Endometrial microvascular endothelial cells (primary cell): ENCODE results near the gene PSEN1. TPM values are rescaled to one million over a fixed set of nuclear protein-coding genes. Genes with fewer than 3 reads are reported as not detected.
"Not testable (repeated sequence)": the region's sequence is repeated elsewhere in the genome, so short reads cannot be mapped to it uniquely, and the experiment has no call there.

Source experiments
- in situ Hi-C: cut with HindIII; loops from 2 replicates; pipeline ENCODE4 v1.10.0; 2017; ENCODE audit warnings: low sequenced_read_pairs, low pct_unique_long_range_greater_than_20kb; ENCODE audit errors: inconsistent ontology term
- total RNA-seq: library from RNA; depleted of rRNA; stranded (reverse); fragments of >200 nt; gene quantifications from one replicate; pipeline ENCODE4 v1.2.3, GENCODE V29; 2015; ENCODE audit errors: inconsistent ontology term

Gene PSEN1
- total RNA-seq, 1 donor from 2014 or later: 37.0 TPM

- in situ Hi-C loops: no loop called here
Observed at GRCh38 chr14:73149753-73150152, 13.4 kb downstream of the PSEN1 start.

DNA sequence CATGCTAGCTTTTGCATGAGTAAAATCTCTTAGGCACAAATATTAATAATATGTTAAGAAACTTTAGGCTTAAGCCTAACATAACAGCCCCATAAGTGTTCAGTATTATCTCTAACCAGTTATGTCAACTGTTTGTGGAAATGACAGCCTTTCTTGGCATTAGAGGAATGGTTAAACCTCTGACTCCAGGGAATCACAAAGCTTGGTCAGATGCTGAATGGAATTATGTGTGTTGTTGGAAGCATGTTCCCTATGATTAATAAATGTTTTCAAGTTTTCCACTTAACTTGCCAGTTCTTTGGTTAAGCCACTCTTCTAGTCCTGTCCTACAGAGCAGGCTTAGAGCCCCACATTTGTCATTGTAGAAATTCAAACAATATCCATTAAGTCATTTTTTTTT, 17.0 kb downstream of the PSEN1 start:
- in situ Hi-C loops: no loop called here

DNA sequence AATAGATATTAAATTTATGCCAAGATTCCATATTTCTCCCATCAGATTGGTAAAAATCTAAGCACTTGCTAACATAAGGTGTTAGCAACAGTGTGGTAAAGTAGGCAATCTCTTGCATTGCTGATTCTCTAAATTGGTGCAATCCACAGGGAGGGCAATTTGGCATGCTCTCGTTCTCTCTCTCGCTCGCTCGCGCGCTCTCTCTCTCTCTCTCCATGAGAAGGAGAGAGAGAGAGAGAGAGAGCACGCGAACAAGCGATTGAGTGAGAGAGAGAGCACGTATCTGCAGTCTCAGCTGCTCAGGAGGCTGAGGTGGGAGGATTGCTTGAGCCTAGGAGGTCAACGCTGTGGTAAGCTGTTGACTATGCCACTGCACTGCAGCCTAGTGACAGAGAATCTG, 25.9 kb downstream of the PSEN1 start:
- in situ Hi-C loops: no loop called here

- in situ Hi-C loops: no loop called here
Observed at GRCh38 chr14:73166399-73166798, 30.1 kb downstream of the PSEN1 start.

GRCh38 chr14:73167727-73168126, 31.4 kb downstream of the PSEN1 start:
- in situ Hi-C loops: no loop called here

DNA sequence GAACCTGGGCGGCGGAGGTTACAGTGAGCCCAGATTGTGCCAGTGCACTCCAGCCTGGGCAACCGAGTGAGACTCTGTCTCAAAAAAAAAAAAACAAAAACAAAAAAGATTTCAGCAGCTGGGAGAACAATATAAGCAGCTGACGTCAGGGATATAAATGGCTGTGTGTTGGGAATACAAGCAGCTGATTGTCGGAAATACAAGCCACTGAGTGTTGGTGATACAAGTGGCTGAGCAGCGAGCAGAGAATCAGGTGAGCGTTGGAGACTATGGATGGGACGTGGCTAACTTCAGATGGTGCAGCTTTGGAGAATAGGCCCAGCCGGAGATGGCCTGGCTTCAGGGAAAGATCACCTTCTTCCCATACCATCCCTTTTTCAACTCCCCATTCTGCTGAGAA, 32.0 kb downstream of the PSEN1 start:
- in situ Hi-C loops: no loop called here

DNA sequence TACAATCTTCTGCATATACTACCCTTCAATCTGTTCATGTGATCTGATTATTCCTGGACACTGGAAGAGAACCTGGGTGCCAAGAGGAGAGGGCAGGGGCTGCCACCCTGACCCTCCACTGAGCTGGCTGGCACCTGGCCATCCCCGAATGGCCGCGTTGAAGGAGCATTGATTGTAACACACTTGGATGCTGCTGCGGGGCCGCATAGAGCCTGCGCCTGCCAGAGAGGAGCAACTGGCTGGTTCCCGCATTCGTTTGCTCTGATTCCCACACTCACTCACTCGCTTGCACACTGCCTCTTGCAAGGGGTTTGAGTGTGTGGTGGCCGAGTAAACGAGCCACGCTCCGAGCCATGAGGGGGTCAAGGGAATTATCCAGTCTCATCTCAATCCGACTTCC, 32.4 kb downstream of the PSEN1 start:
- in situ Hi-C loops: no loop called here

DNA sequence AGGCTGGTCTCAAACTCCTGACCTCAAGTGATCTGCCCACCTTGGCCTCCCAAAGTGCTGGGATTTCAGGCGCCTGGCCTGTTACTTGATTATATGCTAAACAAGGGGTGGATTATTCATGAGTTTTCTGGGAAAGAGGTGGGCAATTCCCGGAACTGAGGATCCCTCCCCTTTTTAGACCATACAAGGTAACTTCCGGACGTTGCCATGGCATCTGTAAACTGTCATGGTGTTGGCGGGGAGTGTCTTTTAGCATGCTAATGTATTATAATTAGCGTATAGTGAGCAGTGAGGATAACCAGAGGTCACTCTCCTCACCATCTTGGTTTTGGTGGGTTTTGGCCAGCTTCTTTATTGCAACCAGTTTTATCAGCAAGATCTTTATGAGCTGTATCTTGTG, 33.5 kb downstream of the PSEN1 start:
- in situ Hi-C loops: not testable (repeated sequence)

- in situ Hi-C loops: no loop called here
Observed at GRCh38 chr14:73170686-73171085, 34.4 kb downstream of the PSEN1 start.

DNA sequence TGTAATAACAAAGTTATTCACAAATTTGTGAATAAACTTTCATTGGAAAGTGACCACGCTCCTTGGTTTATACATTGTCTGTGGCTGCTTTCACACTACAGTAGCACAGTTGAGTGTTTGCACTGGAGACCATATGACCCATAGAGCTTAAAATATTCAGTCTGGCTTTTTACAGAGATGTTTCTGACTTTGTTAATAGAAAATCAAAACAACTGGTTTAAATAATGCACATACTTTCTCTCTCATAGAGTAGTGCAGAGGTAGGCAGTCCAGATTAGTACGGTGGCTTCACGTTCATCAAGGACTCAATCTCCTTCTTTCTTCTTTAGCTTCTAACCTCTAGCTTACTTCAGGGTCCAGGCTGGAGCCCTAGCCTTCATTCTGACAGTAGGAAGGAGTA, 36.2 kb downstream of the PSEN1 start:
- in situ Hi-C loops: no loop called here

DNA sequence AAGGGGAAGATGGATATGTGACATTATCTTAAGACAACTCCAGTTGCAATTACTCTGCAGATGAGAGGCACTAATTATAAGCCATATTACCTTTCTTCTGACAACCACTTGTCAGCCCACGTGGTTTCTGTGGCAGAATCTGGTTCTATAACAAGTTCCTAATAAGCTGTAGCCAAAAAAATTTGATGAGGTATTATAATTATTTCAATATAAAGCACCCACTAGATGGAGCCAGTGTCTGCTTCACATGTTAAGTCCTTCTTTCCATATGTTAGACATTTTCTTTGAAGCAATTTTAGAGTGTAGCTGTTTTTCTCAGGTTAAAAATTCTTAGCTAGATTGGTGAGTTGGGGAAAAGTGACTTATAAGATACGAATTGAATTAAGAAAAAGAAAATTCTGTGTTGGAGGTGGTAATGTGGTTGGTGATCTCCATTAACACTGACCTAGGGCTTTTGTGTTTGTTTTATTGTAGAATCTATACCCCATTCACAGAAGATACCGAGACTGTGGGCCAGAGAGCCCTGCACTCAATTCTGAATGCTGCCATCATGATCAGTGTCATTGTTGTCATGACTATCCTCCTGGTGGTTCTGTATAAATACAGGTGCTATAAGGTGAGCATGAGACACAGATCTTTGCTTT, 36.9 kb downstream of the PSEN1 start:
- in situ Hi-C loops: no loop called here

DNA sequence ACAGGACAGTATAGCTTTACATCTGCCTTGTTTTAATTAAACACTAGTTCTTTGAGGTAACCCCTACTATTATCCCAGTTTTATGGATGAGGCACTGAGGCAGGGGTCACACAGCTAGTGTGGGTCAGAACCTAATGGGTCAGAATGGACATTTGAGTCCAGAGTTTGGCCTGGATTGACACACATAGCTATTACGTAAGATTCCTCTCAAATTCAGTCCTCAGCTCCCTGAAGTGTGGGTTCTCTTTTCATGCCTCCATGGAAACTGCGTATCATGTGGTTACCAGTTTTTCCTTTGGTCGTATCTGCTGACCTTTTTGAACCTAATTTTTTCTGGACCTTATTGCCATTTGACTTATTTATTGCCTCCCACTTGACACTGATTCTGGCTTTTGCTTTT, 40.4 kb downstream of the PSEN1 start:
- in situ Hi-C loops: no loop called here

GRCh38 chr14:73180385-73180805, 44.1 kb downstream of the PSEN1 start:
- in situ Hi-C loops: no loop called here

DNA sequence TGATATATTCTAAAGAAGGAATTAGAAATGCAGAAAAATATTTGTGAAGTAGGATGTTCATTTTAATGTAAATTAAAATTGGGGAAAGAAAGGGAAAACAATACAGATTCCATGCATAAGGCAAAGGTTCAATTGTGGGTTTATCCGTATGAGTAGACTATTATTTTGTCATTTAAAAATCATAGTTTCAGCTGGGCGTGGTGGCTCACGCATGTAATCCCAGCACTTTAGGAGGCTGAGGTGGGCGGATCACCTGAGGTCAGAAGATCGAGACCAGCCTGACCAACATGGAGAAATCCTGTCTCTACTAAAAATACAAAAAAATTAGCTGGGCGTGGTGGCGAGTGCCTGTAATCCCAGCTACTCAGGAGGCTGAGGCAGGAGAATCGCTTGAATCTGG, 44.7 kb downstream of the PSEN1 start:
- in situ Hi-C loops: not testable (repeated sequence)

DNA sequence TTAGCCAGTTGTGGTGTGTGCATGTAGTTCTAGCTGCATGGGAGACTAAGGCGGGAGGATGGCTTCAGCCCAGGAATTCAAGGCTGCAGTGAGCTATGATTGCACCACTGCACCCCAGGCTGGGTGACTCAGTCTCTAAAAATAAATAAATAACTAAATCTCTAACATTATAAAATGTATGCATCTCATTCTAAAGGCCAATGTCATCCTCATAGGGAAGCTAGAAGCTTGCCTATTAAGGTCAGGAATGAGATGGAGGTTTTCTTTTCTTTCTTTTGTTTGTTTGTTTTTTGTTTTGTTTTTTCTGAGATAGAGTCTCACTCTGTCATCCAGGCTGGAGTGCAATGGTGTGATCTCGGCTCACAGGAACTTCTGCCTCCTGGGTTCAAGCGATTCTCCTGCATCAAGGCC, 52.2 kb downstream of the PSEN1 start:
- in situ Hi-C loops: no loop called here

DNA sequence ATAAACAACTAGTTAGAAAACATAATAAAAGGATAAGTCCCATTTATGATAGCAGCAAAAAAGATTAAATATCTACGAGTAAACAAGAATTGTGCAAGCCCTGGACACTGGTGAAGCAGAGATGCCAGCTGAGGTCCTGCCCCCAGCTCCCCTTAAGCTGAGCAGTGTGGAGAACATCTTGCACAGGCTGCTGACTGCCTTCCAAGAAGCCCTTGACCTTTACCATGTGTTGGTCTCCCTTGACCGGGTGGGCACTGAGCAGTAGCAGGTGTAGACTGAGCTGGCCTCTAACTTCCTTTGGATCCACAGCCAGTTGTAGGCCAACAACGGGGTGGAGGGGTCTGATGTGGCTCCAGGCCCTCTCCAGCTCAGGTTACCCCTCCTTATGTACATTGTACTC, 53.3 kb downstream of the PSEN1 start:
- in situ Hi-C loops: no loop called here

DNA sequence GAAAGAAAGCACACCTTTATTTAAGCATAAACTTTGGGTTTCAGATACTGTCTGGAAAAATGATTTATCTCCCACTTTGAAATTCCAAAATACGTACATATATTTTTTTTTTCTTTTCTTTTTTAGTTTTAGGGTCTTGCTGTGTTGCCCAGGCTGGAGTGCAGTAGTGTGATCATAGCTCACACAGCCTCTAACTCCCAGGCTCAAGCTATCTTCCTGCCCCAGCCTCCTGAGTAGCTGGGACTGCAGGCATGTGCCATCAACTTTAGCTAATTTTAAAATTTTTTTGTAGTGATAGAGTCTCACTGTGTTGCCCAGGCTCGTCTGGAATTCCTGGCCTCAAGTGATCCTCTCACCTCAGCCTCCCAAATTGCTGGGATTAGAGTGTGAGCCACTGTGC, 55.1 kb downstream of the PSEN1 start:
- in situ Hi-C loops: no loop called here

DNA sequence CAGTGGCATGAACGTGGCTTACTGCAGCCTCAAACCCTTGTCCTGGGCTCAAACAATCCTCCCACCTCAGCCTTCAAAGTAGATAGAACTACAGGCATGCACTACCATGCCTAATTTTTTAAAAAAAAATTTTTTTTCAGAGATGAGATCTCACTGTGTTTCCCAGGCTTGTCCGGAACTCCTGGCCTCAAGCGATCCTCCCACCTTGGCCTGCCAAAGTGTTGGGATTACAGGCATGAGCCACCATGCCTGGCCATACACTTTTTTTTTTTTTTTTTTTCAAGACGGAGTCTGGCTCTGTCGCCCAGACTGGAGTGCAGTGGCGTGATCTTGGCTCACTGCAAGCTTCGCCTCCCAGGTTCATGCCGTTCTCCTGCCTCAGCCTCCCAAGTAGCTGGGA, 58.0 kb downstream of the PSEN1 start:
- in situ Hi-C loops: not testable (repeated sequence)

- in situ Hi-C loops: no loop called here
Observed at GRCh38 chr14:73198253-73198652, 61.9 kb downstream of the PSEN1 start.

GRCh38 chr14:73203527-73203926, 67.2 kb downstream of the PSEN1 start:
- in situ Hi-C loops: no loop called here

GRCh38 chr14:73207615-73208014, 71.3 kb downstream of the PSEN1 start:
- in situ Hi-C loops: no loop called here
